WTC11 (cell line): ENCODE measurements around the gene CREBBP.

Experiments
- CTCF ChIP-seq: fragments of 200-600 bp; IDR thresholded peaks from 2 replicates; pipeline ENCODE4 v1.8.0; 2022; ENCODE audit warnings: antibody characterized with exemption
- ETV6 ChIP-seq: sonication (generic); formaldehyde crosslinking; IDR thresholded peaks from 2 replicates; pipeline ENCODE4 v1.8.1; 2022; ENCODE audit warnings: mild to moderate bottlenecking, missing genetic modification reagents

GRCh38 chr16:3727806-3728381 is 152.6 kb downstream of the CREBBP start:
- TF ChIP-seq CTCF, result no peak
- no peak for TF ChIP-seq ETV6
